HUES48 (cell line): Measurements from ENCODE around the gene FBN1.

Experiments used
- H3K27ac ChIP-seq: one replicate; pipeline ENCODE4 v1.7.0; 2013; ENCODE audit warnings: low read depth, low read length, inconsistent platforms
- H3K27me3 ChIP-seq: 2 replicates; pipeline ENCODE4 v1.6.1; 2013; ENCODE audit warnings: mild to moderate bottlenecking, low read length; ENCODE audit not compliant: control insufficient read depth, insufficient read depth
- H3K36me3 ChIP-seq: 2 replicates; pipeline ENCODE4 v1.6.1; 2013; ENCODE audit warnings: low read length; ENCODE audit not compliant: control insufficient read depth, insufficient read depth
- H3K4me1 ChIP-seq: 2 replicates; pipeline ENCODE4 v1.6.1; 2013; ENCODE audit warnings: mild to moderate bottlenecking, low read length; ENCODE audit not compliant: control insufficient read depth, insufficient read depth
- H3K4me3 ChIP-seq: 2 replicates; pipeline ENCODE4 v1.5.1; 2013; ENCODE audit warnings: mild to moderate bottlenecking, low read depth, low read length
- H3K9ac ChIP-seq: 2 replicates; pipeline ENCODE4 v1.6.1; 2013; ENCODE audit warnings: mild to moderate bottlenecking, low read depth, low read length, moderate library complexity
- H3K9me3 ChIP-seq: 2 replicates; pipeline ENCODE4 v1.6.1; 2013; ENCODE audit warnings: low read length; ENCODE audit not compliant: control insufficient read depth, insufficient read depth

FBN1 gene

GRCh38 chr15:48650931-48651330 lies 5.4 kb upstream of the FBN1 start:
- no peak overlapping the region for H3K4me3 ChIP-seq
- no peak overlapping the region for H3K27ac ChIP-seq
- no peak overlapping the region for H3K9ac ChIP-seq
- H3K36me3 ChIP-seq: no peaks in the 10 kb centered on the region
- peaks cover 12% of the 10 kb centered on the region; the same call in 1 of the 2 replicates for H3K4me1 ChIP-seq
- H3K9me3 ChIP-seq: no peaks in the 10 kb centered on the region
- H3K27me3 ChIP-seq: peaks cover 14% of the 10 kb centered on the region

- Histone ChIP-seq H3K9me3 (no peaks in the 10 kb centered on the region), H3K9ac (no peak overlapping the region), H3K4me3 (no peak overlapping the region), H3K36me3 (no peaks in the 10 kb centered on the region), H3K27ac (no peak overlapping the region), H3K27me3 (peaks cover 43% of the 10 kb centered on the region), H3K4me1 (peaks cover 27% of the 10 kb centered on the region)
These were observed 2.5 kb upstream of the FBN1 start for GRCh38 chr15:48647962-48648361.

GRCh38 chr15:48646331-48646730 lies 822 bp upstream of the FBN1 start:
- Histone ChIP-seq H3K4me1 (peaks cover 28% of the 10 kb centered on the region), H3K27ac (peak overlapping the region; percentile 56), H3K9me3 (no peaks in the 10 kb centered on the region), H3K4me3 (peak overlapping the region; percentile 65), H3K27me3 (peaks cover 51% of the 10 kb centered on the region), H3K9ac (no peak overlapping the region; the same call in 1 of the 2 replicates), H3K36me3 (no peaks in the 10 kb centered on the region)

- no peaks in the 10 kb centered on the region for H3K9me3 ChIP-seq
- H3K9ac ChIP-seq: no peak overlapping the region
- H3K27me3 ChIP-seq: peaks cover 51% of the 10 kb centered on the region
- no peaks in the 10 kb centered on the region for H3K36me3 ChIP-seq
- H3K4me1 ChIP-seq: peaks cover 28% of the 10 kb centered on the region
- peak overlapping the region; percentile 42 for H3K27ac ChIP-seq
- H3K4me3 ChIP-seq: peak overlapping the region; percentile 65
These were observed 517 bp downstream of the FBN1 start for GRCh38 chr15:48644827-48645557.

DNA sequence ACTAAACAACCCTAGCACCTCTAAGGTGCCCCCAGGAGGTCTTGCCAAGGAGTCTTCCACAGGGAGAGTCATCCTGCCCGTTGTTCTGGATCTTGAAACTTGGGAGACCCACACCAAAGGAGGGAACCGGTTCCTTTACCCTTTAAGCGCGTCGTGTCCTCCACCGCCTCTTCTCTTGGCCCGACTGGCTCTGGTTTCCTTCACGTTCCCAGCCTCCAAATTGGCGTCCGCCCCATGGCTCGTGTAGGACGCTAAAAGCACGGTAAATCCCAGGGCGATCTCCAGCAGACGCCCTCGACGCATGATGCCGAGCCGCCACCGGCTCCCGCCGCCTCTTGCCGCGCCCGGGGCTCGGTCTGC lies 1.1 kb downstream of the FBN1 start:
- Histone ChIP-seq H3K4me1 (peaks cover 28% of the 10 kb centered on the region), H3K9ac (no peak overlapping the region), H3K27me3 (peaks cover 51% of the 10 kb centered on the region), H3K9me3 (no peaks in the 10 kb centered on the region), H3K36me3 (no peaks in the 10 kb centered on the region), H3K27ac (peak overlapping the region; percentile 42), H3K4me3 (peak overlapping the region; percentile 65)

DNA sequence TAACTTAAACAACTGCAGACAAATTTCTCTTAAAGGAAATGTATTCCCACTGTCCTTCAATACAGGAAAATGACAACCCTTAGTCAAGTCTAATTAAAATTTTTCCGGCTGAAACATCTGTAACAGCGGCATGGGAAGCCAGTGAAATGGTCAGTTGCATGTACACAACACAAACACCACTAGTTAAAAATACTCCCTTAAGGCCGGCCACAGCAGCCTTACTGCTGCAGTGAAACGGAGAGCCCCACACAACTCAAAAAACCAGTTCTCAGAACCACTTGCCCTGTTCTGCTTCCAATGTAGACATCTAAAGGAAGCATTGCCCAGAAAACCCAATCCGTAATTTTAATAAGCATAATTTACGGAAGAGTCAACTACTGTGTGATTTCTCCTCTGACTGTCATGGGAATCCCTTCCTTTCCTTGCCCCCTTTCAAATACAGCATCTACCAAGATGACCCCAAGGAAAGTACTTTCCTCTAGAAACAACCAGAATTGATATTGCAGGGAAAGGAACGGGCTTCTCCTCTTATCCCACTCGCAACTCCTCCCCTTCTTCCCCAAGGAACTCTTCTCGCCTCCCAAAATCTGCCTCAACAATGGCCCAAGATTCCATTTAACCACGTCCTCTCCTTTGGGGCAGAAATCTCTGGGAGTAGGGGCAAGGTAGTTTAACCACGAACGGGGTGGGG lies 1.6 kb downstream of the FBN1 start:
- H3K27ac ChIP-seq: no peak overlapping the region
- peaks cover 28% of the 10 kb centered on the region for H3K4me1 ChIP-seq
- no peak overlapping the region for H3K9ac ChIP-seq
- H3K27me3 ChIP-seq: peaks cover 51% of the 10 kb centered on the region
- no peaks in the 10 kb centered on the region for H3K9me3 ChIP-seq
- no peaks in the 10 kb centered on the region for H3K36me3 ChIP-seq
- peak overlapping the region; percentile 65 for H3K4me3 ChIP-seq

DNA sequence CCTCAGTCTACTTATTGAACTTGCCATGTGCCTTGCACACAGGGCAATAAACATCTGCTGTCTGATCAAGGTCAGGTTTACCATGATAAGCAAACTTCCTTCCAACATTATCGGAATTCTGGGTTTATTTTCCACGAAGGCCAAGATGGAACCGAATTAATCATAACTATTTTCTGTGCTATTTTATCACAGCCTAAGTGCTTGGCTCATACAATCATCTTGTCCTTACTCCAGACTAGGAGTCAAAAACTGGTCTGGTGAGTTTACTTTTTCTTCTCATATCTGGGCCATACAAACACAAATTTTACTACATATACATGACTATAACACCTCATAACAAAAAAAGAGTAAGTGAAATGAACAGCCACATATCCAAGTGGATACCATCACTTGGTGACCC lies 2.3 kb downstream of the FBN1 start:
- H3K9me3 ChIP-seq: no peaks in the 10 kb centered on the region
- peaks cover 28% of the 10 kb centered on the region for H3K4me1 ChIP-seq
- no peak overlapping the region for H3K27ac ChIP-seq
- no peak overlapping the region for H3K9ac ChIP-seq
- no peaks in the 10 kb centered on the region for H3K36me3 ChIP-seq
- peaks cover 51% of the 10 kb centered on the region for H3K27me3 ChIP-seq
- peak overlapping the region; percentile 65; the same call in 1 of the 2 replicates for H3K4me3 ChIP-seq

- H3K36me3 ChIP-seq: no peaks in the 10 kb centered on the region
- peaks cover 28% of the 10 kb centered on the region for H3K4me1 ChIP-seq
- H3K4me3 ChIP-seq: no peak overlapping the region
These were observed 2.7 kb downstream of the FBN1 start for GRCh38 chr15:48642795-48643194.

GRCh38 chr15:48641416-48641815 lies 4.1 kb downstream of the FBN1 start:
- Histone ChIP-seq H3K27ac (no peak overlapping the region), H3K36me3 (no peaks in the 10 kb centered on the region), H3K27me3 (peaks cover 42% of the 10 kb centered on the region), H3K9me3 (no peaks in the 10 kb centered on the region), H3K4me3 (no peak overlapping the region), H3K9ac (no peak overlapping the region), H3K4me1 (peaks cover 19% of the 10 kb centered on the region)

More at GRCh38 chr15:48642795-48643194, 2.7 kb downstream of the FBN1 start:
- H3K27ac ChIP-seq: no peak overlapping the region
- no peaks in the 10 kb centered on the region for H3K9me3 ChIP-seq
- no peak overlapping the region for H3K9ac ChIP-seq
- H3K27me3 ChIP-seq: peaks cover 51% of the 10 kb centered on the region

DNA sequence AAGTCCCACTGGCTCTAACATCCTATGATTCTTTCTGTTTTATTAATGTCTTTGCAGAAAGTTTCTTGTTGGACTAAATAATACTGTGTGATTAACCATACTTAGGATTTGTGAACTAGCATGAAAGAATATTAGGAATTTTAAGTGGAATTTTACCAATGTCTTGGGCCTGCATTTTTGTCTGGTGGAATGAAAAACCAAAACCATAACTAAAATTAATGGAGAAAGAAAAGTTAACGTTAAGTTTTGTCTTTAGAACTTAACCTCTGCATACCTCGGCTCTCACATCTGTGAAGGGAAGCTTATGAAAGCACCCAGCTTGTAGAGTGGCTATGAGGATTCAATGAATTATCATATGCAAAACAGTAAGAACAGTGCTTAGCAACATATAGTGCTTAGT lies 6.5 kb downstream of the FBN1 start:
- H3K9ac ChIP-seq: no peak overlapping the region
- no peak overlapping the region for H3K27ac ChIP-seq
- no peaks in the 10 kb centered on the region for H3K9me3 ChIP-seq
- H3K36me3 ChIP-seq: no peaks in the 10 kb centered on the region
- no peak overlapping the region for H3K4me3 ChIP-seq
- H3K27me3 ChIP-seq: peaks cover 18% of the 10 kb centered on the region
- peaks cover 11% of the 10 kb centered on the region for H3K4me1 ChIP-seq

DNA sequence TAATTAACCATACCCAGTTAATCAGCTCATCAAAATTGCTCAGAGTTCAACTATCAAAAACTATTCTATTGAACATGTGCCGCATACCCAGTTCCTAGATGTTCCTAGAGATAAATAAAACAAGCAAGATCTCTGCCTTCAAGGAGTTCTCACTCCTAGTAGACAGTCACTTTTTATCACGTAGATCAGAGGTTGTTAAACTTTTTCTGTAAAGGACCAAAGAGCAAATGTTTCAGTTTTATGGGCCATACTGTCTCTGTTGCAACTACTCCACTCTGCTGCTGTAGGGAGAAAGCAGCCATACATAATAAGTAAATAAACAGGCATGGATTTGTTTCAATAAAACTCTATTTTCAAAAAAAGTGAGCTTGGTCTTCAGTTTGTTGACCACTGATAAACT lies 7.9 kb downstream of the FBN1 start:
- Histone ChIP-seq H3K27ac (no peak overlapping the region), H3K36me3 (no peaks in the 10 kb centered on the region)

More for the DNA sequence above, 7.9 kb downstream of the FBN1 start:
- Histone ChIP-seq H3K4me3 (no peak overlapping the region), H3K9me3 (no peaks in the 10 kb centered on the region), H3K9ac (no peak overlapping the region), H3K27me3 (peaks cover 5% of the 10 kb centered on the region), H3K4me1 (no peaks in the 10 kb centered on the region)
